ENCODE measurements around the gene PILRA. TPM values are rescaled to one million over a fixed set of nuclear protein-coding genes. Genes with fewer than 3 reads are reported as not detected.

The PILRA gene
- total and polyA plus RNA-seq, 4 donors = 1.5 to 3.5 (median 3.1) TPM

DNA sequence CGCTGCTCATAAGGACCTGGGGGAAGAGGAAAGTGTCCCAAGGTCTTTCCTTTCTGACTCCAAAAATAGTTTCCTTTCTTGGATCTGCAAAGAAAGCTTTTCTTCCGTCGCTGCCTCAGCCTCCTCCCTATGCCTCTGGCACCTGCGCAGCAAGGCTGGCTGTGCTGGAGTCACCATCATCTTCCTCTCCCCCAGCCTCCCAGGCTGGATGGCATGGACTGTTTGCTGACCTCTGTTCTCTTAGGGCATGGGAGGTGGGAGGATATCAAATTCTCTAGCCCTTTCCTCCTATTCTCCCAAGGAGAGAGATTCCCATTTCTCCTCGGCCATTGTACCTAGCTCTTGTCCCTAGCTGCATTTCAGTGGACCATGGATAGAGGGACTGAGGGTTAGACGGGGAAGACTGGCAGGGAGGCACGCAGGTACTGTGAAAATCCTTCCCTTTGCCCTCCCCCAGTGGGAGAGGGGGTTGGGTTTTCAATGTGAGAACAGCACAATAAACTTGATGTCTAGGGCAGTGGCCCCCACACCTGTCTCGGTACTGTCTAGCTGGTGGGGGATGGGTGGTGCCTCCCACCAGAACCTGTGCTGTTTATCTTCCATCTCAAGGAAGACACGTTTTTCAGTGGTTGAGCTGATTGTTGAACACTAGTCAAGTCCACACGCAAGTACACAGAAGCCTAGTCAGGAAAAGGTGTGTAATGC lies 60.5 kb downstream of the PILRA start:
- Histone ChIP-seq H3K4me3 (ENCODE audit: low read depth in 1 of 3, low read length in 3 of 3) (no peak overlapping the region), H3K9me3 (ENCODE audit: control insufficient read depth in 4 of 4, low read length in 3 of 4) (no peaks in the 10 kb centered on the region), H3K4me1 (ENCODE audit: control insufficient read depth in 4 of 4, insufficient read depth in 4 of 4, low read length in 3 of 4) (peaks cover 10 to 39% (median 27%) of the 10 kb centered on the region in 4 donors), H3K27me3 (ENCODE audit: control insufficient read depth in 4 of 4, insufficient read depth in 4 of 4, low read length in 3 of 4) (no peaks in the 10 kb centered on the region), H3K9ac (ENCODE audit: low read depth in 1 of 2, low read length in 2 of 2) (no peak overlapping the region), H3K27ac (ENCODE audit: low read depth in 1 of 2, low read length in 2 of 2) (no peak overlapping the region), H3K36me3 (ENCODE audit: control insufficient read depth in 4 of 4, insufficient read depth in 3 of 4, low read depth in 1 of 4, low read length in 3 of 4) (peaks cover 7 to 14% (median 8%) of the 10 kb centered on the region in 4 donors)
- 88% methylated on average over 10 of the region's 10 CpGs for WGBS
- DNase-seq (ENCODE audit: low spot score) = no peak
- no peak for TF ChIP-seq GABPA (IDR thresholded peaks at IDR 0.05 in 1 of 2, conservative IDR thresholded peaks at IDR 0.05 in 1 of 2)
- TF ChIP-seq, protein P1, sequence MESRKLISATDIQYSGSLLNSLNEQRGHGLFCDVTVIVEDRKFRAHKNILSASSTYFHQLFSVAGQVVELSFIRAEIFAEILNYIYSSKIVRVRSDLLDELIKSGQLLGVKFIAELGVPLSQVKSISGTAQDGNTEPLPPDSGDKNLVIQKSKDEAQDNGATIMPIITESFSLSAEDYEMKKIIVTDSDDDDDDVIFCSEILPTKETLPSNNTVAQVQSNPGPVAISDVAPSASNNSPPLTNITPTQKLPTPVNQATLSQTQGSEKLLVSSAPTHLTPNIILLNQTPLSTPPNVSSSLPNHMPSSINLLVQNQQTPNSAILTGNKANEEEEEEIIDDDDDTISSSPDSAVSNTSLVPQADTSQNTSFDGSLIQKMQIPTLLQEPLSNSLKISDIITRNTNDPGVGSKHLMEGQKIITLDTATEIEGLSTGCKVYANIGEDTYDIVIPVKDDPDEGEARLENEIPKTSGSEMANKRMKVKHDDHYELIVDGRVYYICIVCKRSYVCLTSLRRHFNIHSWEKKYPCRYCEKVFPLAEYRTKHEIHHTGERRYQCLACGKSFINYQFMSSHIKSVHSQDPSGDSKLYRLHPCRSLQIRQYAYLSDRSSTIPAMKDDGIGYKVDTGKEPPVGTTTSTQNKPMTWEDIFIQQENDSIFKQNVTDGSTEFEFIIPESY (IDR thresholded peaks at IDR 0.05) = no peak

DNA sequence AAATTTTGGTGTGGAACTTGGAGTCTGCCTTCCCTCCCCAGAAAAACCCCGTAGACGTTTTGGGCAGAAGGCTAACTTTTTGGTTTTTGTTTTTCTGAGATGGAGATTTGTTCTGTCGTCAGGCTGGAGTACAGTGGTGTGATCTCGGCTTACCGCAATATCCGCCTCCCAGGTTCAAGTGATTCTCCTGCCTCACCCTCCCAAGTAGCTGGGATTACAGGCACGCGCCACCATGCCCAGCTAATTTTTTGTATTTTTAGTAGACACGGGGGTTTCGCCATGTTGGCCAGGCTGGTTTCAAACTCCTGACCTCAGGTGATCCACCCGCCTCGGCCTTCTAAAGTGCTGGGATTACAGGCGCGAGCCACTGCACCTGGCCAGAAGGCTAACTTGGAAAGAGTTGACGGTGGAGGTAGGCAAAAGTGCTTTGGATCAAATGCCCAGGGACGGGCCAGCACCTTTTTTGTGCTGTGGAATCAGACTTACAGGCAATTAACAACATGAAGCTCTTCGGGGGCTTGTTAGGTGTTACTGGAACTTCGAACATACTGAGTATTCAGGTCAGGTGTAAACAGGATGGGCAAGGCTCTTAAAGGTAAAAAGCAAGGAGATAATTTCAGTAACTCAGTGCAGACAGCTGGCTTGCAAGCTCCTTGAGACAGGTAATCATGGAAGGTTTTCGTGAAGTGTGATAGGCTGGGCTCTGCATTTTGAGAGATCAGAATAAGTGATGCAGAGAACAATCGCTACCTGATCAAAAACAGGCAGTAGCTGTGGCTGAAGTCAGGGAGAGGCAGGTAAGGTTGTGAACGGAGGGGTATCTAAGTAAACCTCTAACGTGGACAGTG lies 61.2 kb downstream of the PILRA start:
- Histone ChIP-seq H3K9me3 (ENCODE audit: control insufficient read depth in 4 of 4, low read length in 3 of 4) (no peaks in the 10 kb centered on the region), H3K36me3 (ENCODE audit: control insufficient read depth in 4 of 4, insufficient read depth in 3 of 4, low read depth in 1 of 4, low read length in 3 of 4) (peaks cover 7 to 14% (median 8%) of the 10 kb centered on the region in 4 donors), H3K4me1 (ENCODE audit: control insufficient read depth in 4 of 4, insufficient read depth in 4 of 4, low read length in 3 of 4) (peaks cover 10 to 39% (median 27%) of the 10 kb centered on the region in 4 donors), H3K27ac (ENCODE audit: low read depth in 1 of 2, low read length in 2 of 2) (peak overlapping the region; percentile 90 to 99), H3K4me3 (ENCODE audit: low read depth in 1 of 3, low read length in 3 of 3) (peak overlapping the region in 1 of 3 donors; percentile 88), H3K9ac (ENCODE audit: low read depth in 1 of 2, low read length in 2 of 2) (no peak overlapping the region), H3K27me3 (ENCODE audit: control insufficient read depth in 4 of 4, insufficient read depth in 4 of 4, low read length in 3 of 4) (no peaks in the 10 kb centered on the region)
- no peak for DNase-seq (ENCODE audit: low spot score)
- TF ChIP-seq, protein P2, sequence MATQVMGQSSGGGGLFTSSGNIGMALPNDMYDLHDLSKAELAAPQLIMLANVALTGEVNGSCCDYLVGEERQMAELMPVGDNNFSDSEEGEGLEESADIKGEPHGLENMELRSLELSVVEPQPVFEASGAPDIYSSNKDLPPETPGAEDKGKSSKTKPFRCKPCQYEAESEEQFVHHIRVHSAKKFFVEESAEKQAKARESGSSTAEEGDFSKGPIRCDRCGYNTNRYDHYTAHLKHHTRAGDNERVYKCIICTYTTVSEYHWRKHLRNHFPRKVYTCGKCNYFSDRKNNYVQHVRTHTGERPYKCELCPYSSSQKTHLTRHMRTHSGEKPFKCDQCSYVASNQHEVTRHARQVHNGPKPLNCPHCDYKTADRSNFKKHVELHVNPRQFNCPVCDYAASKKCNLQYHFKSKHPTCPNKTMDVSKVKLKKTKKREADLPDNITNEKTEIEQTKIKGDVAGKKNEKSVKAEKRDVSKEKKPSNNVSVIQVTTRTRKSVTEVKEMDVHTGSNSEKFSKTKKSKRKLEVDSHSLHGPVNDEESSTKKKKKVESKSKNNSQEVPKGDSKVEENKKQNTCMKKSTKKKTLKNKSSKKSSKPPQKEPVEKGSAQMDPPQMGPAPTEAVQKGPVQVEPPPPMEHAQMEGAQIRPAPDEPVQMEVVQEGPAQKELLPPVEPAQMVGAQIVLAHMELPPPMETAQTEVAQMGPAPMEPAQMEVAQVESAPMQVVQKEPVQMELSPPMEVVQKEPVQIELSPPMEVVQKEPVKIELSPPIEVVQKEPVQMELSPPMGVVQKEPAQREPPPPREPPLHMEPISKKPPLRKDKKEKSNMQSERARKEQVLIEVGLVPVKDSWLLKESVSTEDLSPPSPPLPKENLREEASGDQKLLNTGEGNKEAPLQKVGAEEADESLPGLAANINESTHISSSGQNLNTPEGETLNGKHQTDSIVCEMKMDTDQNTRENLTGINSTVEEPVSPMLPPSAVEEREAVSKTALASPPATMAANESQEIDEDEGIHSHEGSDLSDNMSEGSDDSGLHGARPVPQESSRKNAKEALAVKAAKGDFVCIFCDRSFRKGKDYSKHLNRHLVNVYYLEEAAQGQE (IDR thresholded peaks at IDR 0.05) = no peak
- TF ChIP-seq RAD21 (IDR thresholded peaks at IDR 0.05) = no peak
- TF ChIP-seq FOXA1 (IDR thresholded peaks at IDR 0.05) = no peak
- no peak for TF ChIP-seq NR2F2 (IDR thresholded peaks at IDR 0.05)
- TF ChIP-seq EGR1 (IDR thresholded peaks at IDR 0.05; ENCODE audit: low read depth in 2 of 2) = no peak
- TF ChIP-seq, protein P3, sequence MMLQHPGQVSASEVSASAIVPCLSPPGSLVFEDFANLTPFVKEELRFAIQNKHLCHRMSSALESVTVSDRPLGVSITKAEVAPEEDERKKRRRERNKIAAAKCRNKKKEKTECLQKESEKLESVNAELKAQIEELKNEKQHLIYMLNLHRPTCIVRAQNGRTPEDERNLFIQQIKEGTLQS (IDR thresholded peaks at IDR 0.05) = no peak
- TF ChIP-seq, protein P1 (IDR thresholded peaks at IDR 0.05) = no peak
- no peak for TF ChIP-seq FOXA2 (IDR thresholded peaks at IDR 0.05)
- WGBS = 83% methylated on average over 22 of the region's 22 CpGs
